RCC 7860 (cell line): ENCODE data around the gene MLPH.

Source experiments
- DNase-seq: peaks from one replicate; pipeline ENCODE4 v3.0.0-alpha.2; 2015; ENCODE audit warnings: low spot score
- FAIRE-seq: peaks from 2 replicates; lab custom pipeline; 2012; peaks lifted over from hg19 to GRCh38; lab: Jason Lieb, UNC

Gene MLPH

GRCh38 chr2:237514474-237515130 is 27.6 kb downstream of the MLPH start:
- FAIRE-seq (no peak), DNase-seq (no peak)

DNA sequence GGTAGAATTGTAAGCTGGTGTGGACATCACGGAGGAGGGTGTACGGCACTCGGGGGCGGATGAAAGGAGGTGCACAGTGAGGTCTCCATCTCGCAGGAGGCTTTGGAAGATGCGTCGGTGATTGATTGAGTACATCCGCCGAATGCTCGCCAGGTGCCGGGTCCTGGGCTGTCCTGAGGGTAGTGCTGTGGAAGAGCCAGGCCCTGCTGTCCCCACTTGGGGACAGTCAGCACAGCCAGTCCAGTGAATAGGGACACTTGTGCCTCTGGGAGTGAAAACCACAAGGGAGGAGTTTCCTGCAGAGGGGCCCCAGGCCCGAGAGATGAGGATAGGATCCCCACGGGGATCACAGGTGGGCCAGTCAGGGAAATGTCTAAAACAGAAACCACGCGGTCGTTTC is 28.1 kb downstream of the MLPH start:
- no peak for FAIRE-seq
- no peak for DNase-seq

- DNase-seq (no peak), FAIRE-seq (no peak)
These were observed 28.7 kb downstream of the MLPH start for GRCh38 chr2:237515621-237516275.

- FAIRE-seq: no peak
These were observed 30.1 kb downstream of the MLPH start for GRCh38 chr2:237517163-237517562.

GRCh38 chr2:237517990-237518389 is 30.9 kb downstream of the MLPH start:
- no peak for FAIRE-seq

More at GRCh38 chr2:237517163-237517562, 30.1 kb downstream of the MLPH start:
- DNase-seq: no peak

DNA sequence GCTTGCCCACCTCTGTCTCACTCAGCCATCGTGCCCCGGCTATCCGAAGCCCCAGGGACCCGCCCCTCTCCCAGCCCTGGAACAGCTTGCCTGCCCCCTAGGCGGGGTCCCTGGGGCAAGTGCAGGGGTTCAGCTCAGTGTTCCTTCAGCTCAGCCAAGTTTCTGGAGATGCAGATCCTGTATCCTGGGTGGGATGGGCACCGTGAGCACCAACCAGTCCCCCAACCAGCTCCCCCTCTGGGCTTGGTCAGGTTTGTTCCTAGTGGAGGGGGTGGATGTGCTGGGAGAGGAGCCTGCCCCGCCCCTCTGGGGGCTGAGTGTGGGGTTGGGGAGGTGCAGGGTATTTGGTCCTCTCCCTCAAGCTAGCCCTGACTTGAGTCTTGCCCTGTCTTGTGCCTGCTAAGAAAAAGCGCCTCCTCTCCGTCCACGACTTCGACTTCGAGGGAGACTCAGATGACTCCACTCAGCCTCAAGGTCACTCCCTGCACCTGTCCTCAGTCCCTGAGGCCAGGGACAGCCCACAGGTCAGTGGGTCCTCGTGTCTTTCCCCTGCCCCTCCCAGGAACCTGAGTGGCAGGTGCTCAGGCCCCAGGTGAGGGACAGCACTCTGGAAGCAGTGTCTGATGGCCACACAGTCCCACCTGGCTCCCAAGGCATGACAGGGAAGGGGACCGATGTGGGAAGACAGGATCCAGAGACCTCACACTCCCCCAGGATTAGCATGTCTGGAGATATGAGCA is 32.6 kb downstream of the MLPH start:
- FAIRE-seq (no peak), DNase-seq (no peak)

More at GRCh38 chr2:237517990-237518389, 30.9 kb downstream of the MLPH start:
- DNase-seq: no peak

DNA sequence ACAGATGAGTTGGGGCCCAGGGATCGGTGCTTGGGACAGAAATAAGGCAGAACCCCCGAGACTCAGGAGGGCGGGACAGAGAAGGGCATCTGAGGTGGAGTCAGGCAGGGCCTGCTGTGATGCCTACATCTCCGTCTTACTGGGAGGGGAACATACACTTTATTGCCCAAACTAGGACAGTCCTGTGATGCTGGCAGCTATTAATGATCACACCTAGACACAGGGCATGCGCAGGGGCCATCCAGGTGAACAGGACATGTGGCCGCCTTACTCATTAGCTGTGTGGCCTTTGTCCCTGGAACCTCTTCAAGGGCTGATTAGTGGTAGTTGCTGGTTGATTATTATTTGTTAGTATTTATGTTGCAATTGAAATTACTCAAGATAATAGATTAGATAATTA is 33.2 kb downstream of the MLPH start:
- DNase-seq (no peak), FAIRE-seq (no peak)

- DNase-seq: no peak
- no peak for FAIRE-seq
These were observed 37.6 kb downstream of the MLPH start for GRCh38 chr2:237524631-237525030.

DNA sequence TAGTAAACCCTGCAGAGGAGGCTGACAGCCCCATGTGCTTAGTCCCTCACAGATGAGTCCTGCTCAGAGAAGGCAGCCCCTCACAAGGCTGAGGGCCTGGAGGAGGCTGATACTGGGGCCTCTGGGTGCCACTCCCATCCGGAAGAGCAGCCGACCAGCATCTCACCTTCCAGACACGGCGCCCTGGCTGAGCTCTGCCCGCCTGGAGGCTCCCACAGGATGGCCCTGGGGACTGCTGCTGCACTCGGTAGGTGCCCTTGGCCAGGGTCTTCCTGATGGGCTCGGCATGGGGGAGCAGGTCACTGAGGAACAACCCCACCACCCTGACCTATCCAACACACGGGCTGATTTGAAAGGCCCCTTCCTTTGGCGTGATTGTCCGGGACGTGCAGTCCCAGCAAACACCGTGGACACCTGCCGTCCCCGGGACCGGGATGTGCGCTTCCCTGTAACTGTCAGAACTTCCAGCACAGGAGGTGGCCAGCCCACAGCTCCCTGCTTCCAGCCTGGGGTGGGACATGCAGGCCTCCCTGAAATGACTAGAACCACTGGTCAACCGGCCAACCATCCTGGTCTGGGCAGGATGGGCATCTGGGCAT is 38.6 kb downstream of the MLPH start:
- FAIRE-seq (no peak), DNase-seq (no peak)

- FAIRE-seq (no peak), DNase-seq (no peak)
These were observed 40.2 kb downstream of the MLPH start for GRCh38 chr2:237527233-237527632.

DNA sequence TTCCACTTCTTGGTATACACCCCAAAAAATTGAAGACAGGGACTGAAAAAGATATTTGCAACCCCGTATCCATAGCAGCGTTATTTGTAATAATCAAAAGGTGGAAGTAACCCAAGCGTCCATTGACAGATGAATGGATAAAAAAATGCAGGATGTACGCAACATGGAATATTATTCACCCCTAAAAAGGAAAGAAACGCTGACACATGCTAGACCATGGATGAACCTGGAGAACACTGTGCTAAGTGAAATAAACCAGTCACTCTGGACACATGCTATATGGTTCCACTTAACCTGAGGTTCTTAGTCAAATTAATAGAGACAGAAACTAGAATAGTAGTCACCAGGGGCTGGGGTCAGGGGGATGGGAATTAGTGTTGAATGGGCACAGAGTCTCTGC is 40.7 kb downstream of the MLPH start:
- DNase-seq: no peak
- no peak for FAIRE-seq

- FAIRE-seq (no peak), DNase-seq (no peak)
These were observed 42.7 kb downstream of the MLPH start for GRCh38 chr2:237529452-237530402.

DNA sequence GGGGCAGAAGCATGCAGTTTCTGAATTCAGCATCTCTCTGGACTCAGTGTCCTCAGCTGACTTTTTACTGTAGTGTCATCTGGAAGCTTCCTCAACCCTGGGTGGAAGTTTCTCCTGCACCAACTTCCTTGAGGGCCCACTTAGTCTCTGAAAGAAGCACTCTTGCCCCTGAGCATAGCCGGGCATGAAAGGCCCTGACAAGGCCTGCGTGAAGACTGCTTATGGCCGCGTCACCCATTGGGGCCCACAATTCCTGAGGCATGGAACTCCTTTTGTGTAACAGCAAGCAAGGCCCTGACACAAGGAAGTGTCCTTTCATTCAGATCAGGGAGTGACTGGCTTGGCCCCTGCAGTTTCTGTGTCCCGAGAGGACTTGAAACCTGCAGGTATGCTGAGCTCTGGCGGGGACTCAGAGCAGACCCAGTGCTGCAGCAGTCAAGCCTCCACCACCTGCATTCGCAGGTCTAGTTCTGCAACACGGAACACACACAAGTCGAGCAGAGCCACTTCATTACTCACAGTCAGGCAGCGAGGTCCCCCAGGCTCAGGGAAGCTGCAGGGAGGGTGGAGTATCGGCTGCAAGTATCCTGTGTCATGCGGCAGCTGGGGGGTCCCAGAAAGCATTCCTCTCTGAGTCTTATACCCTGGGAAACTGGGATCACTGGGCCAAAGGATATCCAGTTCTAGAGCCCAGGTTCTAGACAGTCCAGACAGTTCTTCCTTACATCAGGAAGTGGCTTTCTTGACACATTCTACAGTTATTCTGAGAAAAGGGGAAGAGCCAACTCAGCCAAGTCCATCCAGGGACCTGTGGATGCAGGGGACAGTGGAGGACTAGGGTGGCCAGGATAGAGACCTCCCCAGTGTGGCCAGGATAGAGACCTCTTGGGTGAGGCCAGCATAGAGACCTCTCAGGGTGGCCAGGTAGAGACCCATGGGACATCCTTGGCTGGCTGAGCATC is 43.7 kb downstream of the MLPH start:
- no peak for FAIRE-seq
- no peak for DNase-seq

- FAIRE-seq: no peak
- DNase-seq: no peak
These were observed 45.1 kb downstream of the MLPH start for GRCh38 chr2:237532160-237532559.

DNA sequence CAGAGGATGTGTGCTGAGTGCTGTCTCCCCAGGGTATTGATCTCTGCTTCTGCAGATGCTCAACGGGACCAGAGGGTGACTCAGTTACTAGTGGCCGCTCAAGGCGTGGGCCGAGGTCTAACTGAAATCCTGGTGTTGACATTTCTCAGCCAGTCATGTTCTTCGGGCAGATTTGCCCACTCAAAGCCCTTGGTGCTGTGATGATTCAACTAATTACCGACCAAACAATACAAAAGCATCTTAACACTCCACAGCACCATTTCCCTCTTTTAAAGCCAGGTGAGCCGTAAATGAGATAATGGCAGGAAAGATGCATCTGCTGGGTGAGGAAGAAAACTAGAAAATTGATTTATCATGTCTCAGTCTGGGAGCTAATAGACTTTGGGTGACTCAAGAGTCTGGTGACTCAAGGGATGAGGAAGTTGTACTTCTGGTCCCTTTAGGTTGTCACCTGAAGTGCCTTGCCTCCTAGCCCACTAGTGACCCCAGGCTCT is 46.7 kb downstream of the MLPH start:
- DNase-seq (peak; percentile 57), FAIRE-seq (no peak)

- no peak for DNase-seq
- no peak for FAIRE-seq
These were observed 47.3 kb downstream of the MLPH start for GRCh38 chr2:237534380-237534779.

GRCh38 chr2:237535385-237536082 is 48.5 kb downstream of the MLPH start:
- DNase-seq (no peak), FAIRE-seq (no peak)

GRCh38 chr2:237536083-237536415 is 49.0 kb downstream of the MLPH start:
- DNase-seq: no peak
- FAIRE-seq: no peak

- FAIRE-seq (no peak), DNase-seq (no peak)
These were observed 49.6 kb downstream of the MLPH start for GRCh38 chr2:237536617-237537016.
